ENCODE data around the gene SCARB1.

GRCh38 chr12:124731869-124732268, 131.8 kb downstream of the SCARB1 start:
- TF ChIP-seq JUN (IDR thresholded peaks at IDR 0.05; ENCODE audit: borderline replicate concordance, insufficient read depth, insufficient read length, low read depth) (no peak), CTCF (IDR thresholded peaks at IDR 0.05; ENCODE audit: extremely low read depth in 1 of 2, insufficient read depth in 1 of 2, low read depth in 1 of 2, low read length in 2 of 2) (no peak)
